NK-92 treated with Interleukin-12 subunit alpha and Interleukin-12 subunit beta, amount 100 ng/mL, for 24 hours (cell line): Measurements from ENCODE around the gene DUX4.
"Not testable (repeated sequence)": the region's sequence is repeated elsewhere in the genome, so short reads cannot be mapped to it uniquely, and the experiment has no call there.

Source experiments
- DNase-seq: peaks from one replicate; lab custom pipeline; 2025; lab: John Stamatoyannopoulos, UW

Gene DUX4

DNA sequence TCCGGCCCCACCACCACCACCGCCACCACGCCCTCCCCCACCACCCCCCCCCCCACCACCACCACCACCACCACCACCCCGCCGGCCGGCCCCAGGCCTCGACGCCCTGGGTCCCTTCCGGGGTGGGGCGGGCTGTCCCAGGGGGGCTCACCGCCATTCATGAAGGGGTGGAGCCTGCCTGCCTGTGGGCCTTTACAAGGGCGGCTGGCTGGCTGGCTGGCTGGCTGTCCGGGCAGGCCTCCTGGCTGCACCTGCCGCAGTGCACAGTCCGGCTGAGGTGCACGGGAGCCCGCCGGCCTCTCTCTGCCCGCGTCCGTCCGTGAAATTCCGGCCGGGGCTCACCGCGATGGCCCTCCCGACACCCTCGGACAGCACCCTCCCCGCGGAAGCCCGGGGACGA lies at the start of gene DUX4:
DUX4 (plus strand) TSS at position 347 of the 400 bp plus-strand sequence; CDS start at position 347, 0 bp downstream.
- not testable (repeated sequence) for DNase-seq

DNA sequence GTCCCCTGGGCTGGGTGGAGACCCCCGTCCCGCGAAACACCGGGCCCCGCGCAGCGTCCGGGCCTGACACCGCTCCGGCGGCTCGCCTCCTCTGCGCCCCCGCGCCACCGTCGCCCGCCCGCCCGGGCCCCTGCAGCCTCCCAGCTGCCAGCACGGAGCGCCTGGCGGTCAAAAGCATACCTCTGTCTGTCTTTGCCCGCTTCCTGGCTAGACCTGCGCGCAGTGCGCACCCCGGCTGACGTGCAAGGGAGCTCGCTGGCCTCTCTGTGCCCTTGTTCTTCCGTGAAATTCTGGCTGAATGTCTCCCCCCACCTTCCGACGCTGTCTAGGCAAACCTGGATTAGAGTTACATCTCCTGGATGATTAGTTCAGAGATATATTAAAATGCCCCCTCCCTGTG lies 1.9 kb downstream of the DUX4 start:
- not testable (repeated sequence) for DNase-seq

DNA sequence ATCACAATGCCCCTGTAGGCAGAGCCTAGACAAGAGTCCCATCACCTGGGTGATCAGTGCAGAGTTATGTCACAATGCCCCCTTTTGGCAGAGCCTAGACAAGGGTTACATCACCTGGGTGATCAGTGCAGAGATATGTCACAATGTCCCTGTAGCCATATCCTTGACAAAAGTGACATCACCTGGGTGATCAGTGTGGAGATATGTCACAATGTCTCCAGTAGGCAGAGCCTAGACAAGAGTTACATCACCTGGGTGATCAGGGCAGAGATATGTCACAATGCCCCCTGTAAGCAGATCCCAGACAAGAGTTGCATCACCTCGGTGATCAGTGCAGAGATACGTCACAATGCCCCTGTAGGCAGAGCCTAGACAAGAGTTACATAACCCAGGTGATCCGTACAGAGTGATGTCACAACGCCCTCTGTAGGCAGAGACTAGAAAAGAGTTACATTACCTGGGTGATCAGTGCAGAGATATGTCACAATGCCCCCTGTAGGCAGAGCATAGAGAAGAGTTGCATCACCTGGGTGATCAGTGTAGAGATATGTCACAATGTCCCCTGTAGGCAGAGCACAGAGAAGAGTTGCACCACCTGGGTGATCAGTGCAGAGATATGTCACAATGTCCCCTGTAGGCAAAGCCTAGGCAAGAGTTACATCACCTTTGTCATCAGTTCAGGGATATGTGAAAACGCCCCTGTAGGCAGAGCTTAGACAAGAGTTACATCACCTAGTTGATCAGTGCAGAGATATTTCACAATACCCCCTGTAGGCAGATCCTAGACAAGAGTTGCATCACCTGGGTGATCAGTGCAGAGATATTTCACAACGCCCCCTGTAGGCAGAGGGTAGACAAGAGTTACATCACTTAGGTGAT lies 4.4 kb downstream of the DUX4 start:
- not testable (repeated sequence) for DNase-seq

GRCh38 chr4:190178606-190178990 lies 5.0 kb downstream of the DUX4 start:
- not testable (repeated sequence) for DNase-seq

- not testable (repeated sequence) for DNase-seq
These were observed 5.6 kb downstream of the DUX4 start for GRCh38 chr4:190179030-190179739.

DNA sequence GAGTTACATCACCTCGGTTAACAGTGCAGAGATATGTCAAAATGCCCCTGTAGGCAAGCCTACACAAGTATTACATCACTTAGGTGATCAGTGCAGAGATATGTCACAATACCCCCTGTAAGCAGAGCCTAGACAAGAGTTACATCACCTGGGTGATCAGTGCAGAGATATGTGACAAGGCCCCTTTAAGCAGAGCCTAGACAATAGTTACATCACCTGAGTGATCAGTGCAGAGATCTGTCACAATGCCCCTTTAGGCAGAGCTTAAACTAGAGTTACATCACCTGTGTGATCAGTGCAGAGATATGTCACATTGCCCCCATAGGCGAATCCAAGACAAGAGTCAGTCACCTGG lies 6.1 kb downstream of the DUX4 start:
- not testable (repeated sequence) for DNase-seq

DNA sequence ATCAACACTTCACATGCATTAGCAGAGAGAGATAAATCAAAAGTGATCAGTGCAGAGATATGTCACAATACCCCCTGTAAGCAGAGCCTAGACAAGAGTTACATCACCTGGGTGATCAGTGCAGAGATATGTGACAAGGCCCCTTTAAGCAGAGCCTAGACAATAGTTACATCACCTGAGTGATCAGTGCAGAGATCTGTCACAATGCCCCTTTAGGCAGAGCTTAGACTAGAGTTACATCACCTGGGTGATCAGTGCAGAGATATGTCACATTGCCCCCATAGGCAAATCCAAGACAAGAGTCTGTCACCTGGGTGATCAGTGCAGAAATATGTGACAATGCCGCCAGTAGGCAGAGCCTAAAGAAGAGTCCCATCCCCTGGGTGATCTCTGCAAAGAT lies 7.4 kb downstream of the DUX4 start:
- DNase-seq: not testable (repeated sequence)

DNA sequence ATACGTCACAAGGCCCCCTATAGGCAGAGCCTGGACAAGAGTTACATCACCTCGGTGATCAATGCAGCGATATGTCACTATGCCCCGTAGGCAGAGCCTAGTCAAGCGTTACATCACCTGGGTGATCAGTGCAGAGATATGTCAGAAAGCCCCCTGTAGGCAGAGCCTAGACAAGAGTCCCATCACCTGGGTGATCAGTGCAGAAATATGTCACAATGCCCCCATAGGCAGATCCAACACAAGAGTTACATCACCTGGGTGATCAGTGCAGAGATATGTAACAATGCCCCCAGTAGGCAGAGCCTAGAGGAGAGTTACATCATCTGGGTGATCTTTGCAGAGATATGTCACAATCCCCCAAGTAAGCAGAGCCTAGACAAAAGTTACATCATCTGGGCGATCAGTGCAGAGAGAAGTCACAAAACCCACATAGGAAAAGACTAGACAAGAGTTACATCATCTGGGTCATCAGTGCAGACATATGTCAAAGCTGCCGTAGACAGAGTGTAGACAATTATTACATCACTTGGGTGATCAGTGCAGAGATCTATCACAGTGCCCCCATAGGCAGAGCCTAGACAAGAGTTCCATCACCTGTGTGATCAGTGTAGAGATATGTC lies 8.0 kb downstream of the DUX4 start:
- DNase-seq: not testable (repeated sequence)

- not testable (repeated sequence) for DNase-seq
These were observed 29.9 kb downstream of the DUX4 start for GRCh38 chr4:190203510-190203909.
